Measurements from ENCODE around the gene GSE1.

GSE1 gene

DNA sequence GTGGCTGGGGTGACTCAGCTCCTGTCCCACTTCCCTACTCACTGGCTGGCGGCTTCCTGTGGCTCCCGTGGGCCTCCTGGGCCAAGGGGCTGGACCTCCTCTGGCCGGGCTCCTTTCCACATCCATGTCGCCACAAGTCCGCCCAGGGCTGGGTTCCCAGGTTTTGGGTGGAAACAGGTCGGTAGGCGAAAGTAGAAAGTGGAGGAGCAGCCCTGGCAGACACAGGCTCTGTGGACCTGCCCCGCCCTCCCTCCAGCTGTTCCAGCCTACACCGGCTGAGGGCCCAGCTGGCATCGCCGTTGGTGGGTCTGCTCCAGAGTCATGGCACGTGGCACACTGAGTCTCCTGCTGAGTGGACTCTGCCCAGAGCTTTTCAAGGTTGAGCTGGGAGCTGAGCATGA lies 28.7 kb downstream of the GSE1 start:
- TF ChIP-seq, protein P1, sequence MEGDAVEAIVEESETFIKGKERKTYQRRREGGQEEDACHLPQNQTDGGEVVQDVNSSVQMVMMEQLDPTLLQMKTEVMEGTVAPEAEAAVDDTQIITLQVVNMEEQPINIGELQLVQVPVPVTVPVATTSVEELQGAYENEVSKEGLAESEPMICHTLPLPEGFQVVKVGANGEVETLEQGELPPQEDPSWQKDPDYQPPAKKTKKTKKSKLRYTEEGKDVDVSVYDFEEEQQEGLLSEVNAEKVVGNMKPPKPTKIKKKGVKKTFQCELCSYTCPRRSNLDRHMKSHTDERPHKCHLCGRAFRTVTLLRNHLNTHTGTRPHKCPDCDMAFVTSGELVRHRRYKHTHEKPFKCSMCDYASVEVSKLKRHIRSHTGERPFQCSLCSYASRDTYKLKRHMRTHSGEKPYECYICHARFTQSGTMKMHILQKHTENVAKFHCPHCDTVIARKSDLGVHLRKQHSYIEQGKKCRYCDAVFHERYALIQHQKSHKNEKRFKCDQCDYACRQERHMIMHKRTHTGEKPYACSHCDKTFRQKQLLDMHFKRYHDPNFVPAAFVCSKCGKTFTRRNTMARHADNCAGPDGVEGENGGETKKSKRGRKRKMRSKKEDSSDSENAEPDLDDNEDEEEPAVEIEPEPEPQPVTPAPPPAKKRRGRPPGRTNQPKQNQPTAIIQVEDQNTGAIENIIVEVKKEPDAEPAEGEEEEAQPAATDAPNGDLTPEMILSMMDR (IDR thresholded peaks at IDR 0.05; ENCODE audit: low read depth, low read length, missing control alignments): no peak
- H3K4me3 ChIP-seq (replicated peaks; ENCODE audit: low read depth, low read length): no peak overlapping the region
- DNase-seq (ENCODE audit: extremely low read depth, low read depth): no peak

- TF ChIP-seq, protein P1 (IDR thresholded peaks at IDR 0.05; ENCODE audit: low read depth, low read length, missing control alignments): no peak
- no peak for DNase-seq (ENCODE audit: extremely low read depth, low read depth)
- H3K4me3 ChIP-seq (replicated peaks; ENCODE audit: low read depth, low read length): no peak overlapping the region
These were observed 29.7 kb downstream of the GSE1 start for GRCh38 chr16:85642762-85643358.

- H3K4me3 ChIP-seq (replicated peaks; ENCODE audit: low read depth, low read length): no peak overlapping the region
- DNase-seq (ENCODE audit: extremely low read depth, low read depth): no peak
- TF ChIP-seq, protein P1 (IDR thresholded peaks at IDR 0.05; ENCODE audit: low read depth, low read length, missing control alignments): no peak
These were observed 30.5 kb downstream of the GSE1 start for GRCh38 chr16:85643631-85644030.

- TF ChIP-seq, protein P1 (IDR thresholded peaks at IDR 0.05; ENCODE audit: low read depth, low read length, missing control alignments): no peak
- H3K4me3 ChIP-seq (replicated peaks; ENCODE audit: low read depth, low read length): no peak overlapping the region
- DNase-seq (ENCODE audit: extremely low read depth, low read depth): no peak
These were observed 31.1 kb downstream of the GSE1 start for GRCh38 chr16:85644093-85644712.

DNA sequence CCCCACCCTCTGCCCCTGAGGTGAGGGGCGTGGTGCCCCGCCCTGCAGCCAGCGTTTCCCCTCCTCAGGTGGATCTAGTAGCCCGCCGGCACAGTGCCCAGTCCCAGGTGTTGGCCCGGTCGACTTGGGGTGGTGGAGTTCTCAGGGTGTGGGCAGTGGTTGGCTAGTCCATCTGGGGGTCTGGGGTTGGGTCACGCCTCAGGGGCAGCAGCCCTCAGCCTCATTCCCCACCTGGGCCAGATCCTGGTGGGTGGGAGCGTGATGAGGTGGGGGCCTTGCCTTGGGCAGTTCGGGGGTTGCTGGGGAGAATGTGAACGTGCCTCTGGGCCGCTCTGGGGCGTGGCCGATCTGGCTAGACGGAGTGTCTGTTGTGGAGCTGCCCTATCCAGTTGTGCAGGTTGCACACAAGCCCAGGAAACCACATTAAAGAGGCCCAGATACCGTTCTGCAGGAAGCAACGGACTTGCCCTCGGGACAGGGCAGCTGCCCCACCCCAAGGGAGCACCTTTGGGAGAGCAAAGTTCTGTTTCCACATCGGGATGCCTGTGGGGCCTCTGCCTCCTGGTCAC lies 32.0 kb downstream of the GSE1 start:
- DNase-seq (ENCODE audit: extremely low read depth, low read depth): no peak
- TF ChIP-seq, protein P1 (IDR thresholded peaks at IDR 0.05; ENCODE audit: low read depth, low read length, missing control alignments): no peak

DNA sequence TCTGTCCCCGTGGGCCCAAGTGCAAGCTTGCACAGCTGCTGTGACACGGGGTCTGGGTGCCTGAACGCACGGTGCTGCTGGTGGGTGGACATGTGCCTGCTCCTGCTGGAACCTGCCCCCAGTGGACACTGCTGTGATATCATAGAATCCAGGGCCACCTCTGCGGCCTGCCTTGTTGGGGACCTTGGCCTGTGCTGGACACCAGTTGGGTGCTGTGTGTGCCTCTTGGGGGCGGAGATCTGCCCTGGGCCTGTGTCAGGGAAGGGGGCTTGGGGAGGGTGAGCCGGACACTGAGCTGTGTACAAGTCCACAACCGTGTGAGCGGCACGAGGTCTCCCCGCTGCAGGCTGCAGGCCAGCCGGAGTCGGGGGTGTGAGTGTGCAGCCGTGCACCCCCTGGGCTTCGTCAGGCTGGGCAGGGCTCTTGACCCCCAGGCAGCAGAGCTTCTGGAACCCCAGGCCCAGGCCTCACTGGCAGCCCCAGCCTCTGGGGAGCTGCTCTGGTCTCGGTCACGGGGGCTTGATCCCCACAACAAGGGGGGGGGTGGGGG lies 33.3 kb downstream of the GSE1 start:
- TF ChIP-seq, protein P1 (IDR thresholded peaks at IDR 0.05; ENCODE audit: low read depth, low read length, missing control alignments): no peak
- no peak overlapping the region for H3K4me3 ChIP-seq (replicated peaks; ENCODE audit: low read depth, low read length)
- DNase-seq (ENCODE audit: extremely low read depth, low read depth): no peak

More for the DNA sequence above, 32.0 kb downstream of the GSE1 start:
- no peak overlapping the region for H3K4me3 ChIP-seq (replicated peaks; ENCODE audit: low read depth, low read length)

All from HFF-Myc (cell line).